Measurements from ENCODE around the gene IGF2. TPM values are rescaled to one million over a fixed set of nuclear protein-coding genes. Genes with fewer than 3 reads are reported as not detected.

IGF2 gene
- total RNA-seq, 4 donors from 2014 or later, result 9.9 to 26.6 (median 18.1) TPM

GRCh38 chr11:2100361-2101170, 38.6 kb downstream of the IGF2 start:
- TF ChIP-seq CTCF (IDR thresholded peaks at IDR 0.05) (no peak), POLR2A (IDR thresholded peaks at IDR 0.05) (no peak)
- no peaks in the 10 kb centered on the region for H3K9me3 ChIP-seq
- H3K4me3 ChIP-seq (replicated peaks in 1 of 3), result no peak overlapping the region
- WGBS, 2 donors, result 61 to 80% methylated on average over 14 to 23 of the region's 25 CpGs
- H3K27me3 ChIP-seq, result no peaks in the 10 kb centered on the region
- peaks cover 4 to 32% of the 10 kb centered on the region in 2 donors for H3K4me1 ChIP-seq
- peak; percentile 39 to 50 for DNase-seq
- intact Hi-C loops (cut with DNase I), result no loop called here
- no peaks in the 10 kb centered on the region for H3K36me3 ChIP-seq
- H3K27ac ChIP-seq, result no peak overlapping the region

- no peak overlapping the region for H3K4me3 ChIP-seq (replicated peaks in 1 of 3)
- H3K36me3 ChIP-seq, result no peaks in the 10 kb centered on the region
- H3K27me3 ChIP-seq, result no peaks in the 10 kb centered on the region
- intact Hi-C loops (cut with DNase I), result no loop called here
- no peaks in the 10 kb centered on the region for H3K9me3 ChIP-seq
- peak; percentile 95 to 98 for DNase-seq
- WGBS, 2 donors, result 43 to 58% methylated on average over 5 to 11 of the region's 20 CpGs
- H3K27ac ChIP-seq, result peak overlapping the region in 1 of 3 donors; percentile 58
- H3K4me1 ChIP-seq, result peaks cover 4 to 32% of the 10 kb centered on the region in 2 donors
- TF ChIP-seq POLR2A (IDR thresholded peaks at IDR 0.05) (no peak), CTCF (IDR thresholded peaks at IDR 0.05) (peak in 5 of 6 experiments; percentile 11 to 46 (median 31))
These were observed 39.5 kb downstream of the IGF2 start for GRCh38 chr11:2099516-2100349.

- Histone ChIP-seq H3K27ac (peak overlapping the region in 1 of 3 donors; percentile 57), H3K4me3 (replicated peaks in 1 of 3) (no peak overlapping the region), H3K27me3 (no peaks in the 10 kb centered on the region), H3K4me1 (peaks cover 4 to 40% of the 10 kb centered on the region in 2 donors), H3K9me3 (no peaks in the 10 kb centered on the region), H3K36me3 (no peaks in the 10 kb centered on the region)
- 81 to 89% methylated on average over 11 to 17 of the region's 22 CpGs for WGBS, 2 donors
- TF ChIP-seq CTCF (IDR thresholded peaks at IDR 0.05), result no peak
- TF ChIP-seq POLR2A (IDR thresholded peaks at IDR 0.05), result no peak
- intact Hi-C loops (cut with DNase I), result no loop called here
- DNase-seq, result no peak
These were observed 40.3 kb downstream of the IGF2 start for GRCh38 chr11:2098691-2099515.

GRCh38 chr11:2097998-2098690, 41.0 kb downstream of the IGF2 start:
- Histone ChIP-seq H3K27me3 (no peaks in the 10 kb centered on the region), H3K9me3 (no peaks in the 10 kb centered on the region), H3K4me1 (peaks cover 5 to 47% of the 10 kb centered on the region in 2 donors), H3K27ac (no peak overlapping the region), H3K4me3 (replicated peaks in 1 of 3) (no peak overlapping the region), H3K36me3 (no peaks in the 10 kb centered on the region)
- 93 to 95% methylated on average over 12 of the region's 14 CpGs for WGBS, 2 donors
- no peak for DNase-seq
- TF ChIP-seq POLR2A (IDR thresholded peaks at IDR 0.05) (no peak), CTCF (IDR thresholded peaks at IDR 0.05) (no peak)
- intact Hi-C loops (cut with DNase I), result no loop called here

All from thyroid gland (tissue), 4 donors.